Calu3 (cell line): Measurements from ENCODE around the gene PLPP3. TPM values are rescaled to one million over a fixed set of nuclear protein-coding genes. Genes with fewer than 3 reads are reported as not detected.

Experiments used
- BruUV-seq: library from RNA; stranded (reverse); fragments of 400-500 nt; replicated peaks from 2 replicates; lab custom pipeline; 2021; lab: Mats Ljungman, UMichigan
- CTCF ChIA-PET: fragments of 300-600 bp; sonication (Branson Sonifier 250); formaldehyde crosslinking; loops from one replicate; lab custom pipeline; 2022; ENCODE audit warnings: antibody characterized with exemption; lab: Charles Lee
- DNase-seq: peaks from one replicate; pipeline ENCODE4 v3.0.0; 2022
- H3K27ac Mint-ChIP-seq: one replicate; pipeline ENCODE4 v1.8.0; 2022; ENCODE audit warnings: mixed read lengths; ENCODE audit not compliant: unreplicated experiment
- H3K27me3 Mint-ChIP-seq: one replicate; pipeline ENCODE4 v1.8.0; 2022; ENCODE audit warnings: mixed read lengths; ENCODE audit not compliant: unreplicated experiment
- H3K36me3 Mint-ChIP-seq: one replicate; pipeline ENCODE4 v1.8.0; 2022; ENCODE audit warnings: mild to moderate bottlenecking, moderate library complexity, mixed read lengths; ENCODE audit not compliant: insufficient read depth, unreplicated experiment
- H3K4me1 Mint-ChIP-seq: one replicate; pipeline ENCODE4 v1.8.0; 2022; ENCODE audit warnings: mild to moderate bottlenecking, low read depth, mixed read lengths; ENCODE audit not compliant: unreplicated experiment
- H3K4me3 Mint-ChIP-seq: one replicate; pipeline ENCODE4 v1.8.0; 2022; ENCODE audit warnings: mild to moderate bottlenecking, low read depth, moderate library complexity, mixed read lengths; ENCODE audit not compliant: unreplicated experiment
- H3K9me3 Mint-ChIP-seq: one replicate; pipeline ENCODE4 v1.8.0; 2022; ENCODE audit warnings: low read depth, mixed read lengths; ENCODE audit not compliant: unreplicated experiment
- CTCF ChIP-seq: fragments of 200-600 bp; IDR thresholded peaks from one replicate; pipeline ENCODE4 v1.8.0; 2022; ENCODE audit warnings: antibody characterized with exemption; ENCODE audit not compliant: unreplicated experiment
- intact Hi-C: fragments of 100-400 bp; cut with micrococcal nuclease; formaldehyde crosslinking; loops from one replicate; pipeline ENCODE4 v1.10.0; 2022; ENCODE audit not compliant: unreplicated experiment
- total RNA-seq: library from RNA; stranded (reverse); gene quantifications from 2 replicates; pipeline ENCODE4 v1.2.3, GENCODE V29; 2022

Gene PLPP3
- total RNA-seq, 1 experiment from 2014 or later, result 18.9 TPM

- no peak for TF ChIP-seq CTCF
- intact Hi-C loops, result no loop called here
- Mint-ChIP-seq H3K27me3 (no peaks in the 10 kb centered on the region), H3K4me1 (peaks cover 25% of the 10 kb centered on the region), H3K9me3 (no peaks in the 10 kb centered on the region), H3K27ac (no peak overlapping the region), H3K36me3 (no peaks in the 10 kb centered on the region), H3K4me3 (no peak overlapping the region)
- CTCF ChIA-PET, result no interaction called here
- no peak for DNase-seq
- no TSS peak for BruUV-seq
Measured at GRCh38 chr1:56525489-56526041, 53.8 kb downstream of the PLPP3 start.

- Mint-ChIP-seq H3K36me3 (no peaks in the 10 kb centered on the region), H3K27me3 (no peaks in the 10 kb centered on the region), H3K4me1 (peaks cover 25% of the 10 kb centered on the region), H3K9me3 (no peaks in the 10 kb centered on the region), H3K27ac (no peak overlapping the region), H3K4me3 (no peak overlapping the region)
- CTCF ChIA-PET, result no interaction called here
- BruUV-seq, result no TSS peak
- no peak for DNase-seq
- TF ChIP-seq CTCF, result no peak
- intact Hi-C loops, result no loop called here
Measured at GRCh38 chr1:56524263-56524662, 55.1 kb downstream of the PLPP3 start.

- H3K4me3 Mint-ChIP-seq, result no peak overlapping the region
- H3K27me3 Mint-ChIP-seq, result no peaks in the 10 kb centered on the region
- CTCF ChIA-PET, result no interaction called here
- peaks cover 22% of the 10 kb centered on the region for H3K4me1 Mint-ChIP-seq
- no peaks in the 10 kb centered on the region for H3K9me3 Mint-ChIP-seq
- H3K36me3 Mint-ChIP-seq, result no peaks in the 10 kb centered on the region
- intact Hi-C loops, result no loop called here
- no peak overlapping the region for H3K27ac Mint-ChIP-seq
- DNase-seq, result no peak
- TF ChIP-seq CTCF, result no peak
- BruUV-seq, result no TSS peak
Measured at GRCh38 chr1:56522680-56523079, 56.7 kb downstream of the PLPP3 start.

- DNase-seq, result no peak
Measured at GRCh38 chr1:56520016-56520601, 59.3 kb downstream of the PLPP3 start.

More at GRCh38 chr1:56520016-56520601, 59.3 kb downstream of the PLPP3 start:
- CTCF ChIA-PET, result no interaction called here
- no peak for TF ChIP-seq CTCF
- no peaks in the 10 kb centered on the region for H3K9me3 Mint-ChIP-seq
- H3K27me3 Mint-ChIP-seq, result no peaks in the 10 kb centered on the region
- intact Hi-C loops, result no loop called here
- no TSS peak for BruUV-seq
- H3K27ac Mint-ChIP-seq, result no peak overlapping the region
- peaks cover 29% of the 10 kb centered on the region for H3K4me1 Mint-ChIP-seq
- no peak overlapping the region for H3K4me3 Mint-ChIP-seq
- H3K36me3 Mint-ChIP-seq, result peaks cover 10% of the 10 kb centered on the region
